Rectal smooth muscle tissue (tissue), 1 donor: ENCODE data around the gene ALDH1B1.

ENCODE experiments used
- H3K27ac ChIP-seq: one replicate; pipeline ENCODE4 v1.7.0; 2013; ENCODE audit warnings: low read depth, low read length, inconsistent platforms
- H3K27me3 ChIP-seq: one replicate; pipeline ENCODE4 v1.7.0; 2013; ENCODE audit warnings: low read length; ENCODE audit not compliant: control insufficient read depth, insufficient read depth
- H3K36me3 ChIP-seq: one replicate; pipeline ENCODE4 v1.7.0; 2013; ENCODE audit warnings: low read length; ENCODE audit not compliant: control insufficient read depth, insufficient read depth
- H3K4me1 ChIP-seq: one replicate; pipeline ENCODE4 v1.7.0; 2013; ENCODE audit warnings: low read length; ENCODE audit not compliant: control insufficient read depth, insufficient read depth
- H3K4me3 ChIP-seq: one replicate; pipeline ENCODE4 v1.7.0; 2013; ENCODE audit warnings: low read length
- H3K9ac ChIP-seq: one replicate; pipeline ENCODE4 v1.7.0; 2013; ENCODE audit warnings: low read length

ALDH1B1 gene

GRCh38 chr9:38414040-38414723 is 21.7 kb downstream of the ALDH1B1 start:
- H3K36me3 ChIP-seq: no peaks in the 10 kb centered on the region
- no peaks in the 10 kb centered on the region for H3K4me1 ChIP-seq
- no peak overlapping the region for H3K9ac ChIP-seq
- H3K27me3 ChIP-seq: no peaks in the 10 kb centered on the region
- no peak overlapping the region for H3K27ac ChIP-seq
- H3K4me3 ChIP-seq: no peak overlapping the region

GRCh38 chr9:38415856-38416255 is 23.4 kb downstream of the ALDH1B1 start:
- no peak overlapping the region for H3K9ac ChIP-seq
- no peaks in the 10 kb centered on the region for H3K36me3 ChIP-seq
- H3K27me3 ChIP-seq: no peaks in the 10 kb centered on the region

GRCh38 chr9:38416461-38416860 is 24.0 kb downstream of the ALDH1B1 start:
- H3K4me3 ChIP-seq: no peak overlapping the region
- H3K4me1 ChIP-seq: no peaks in the 10 kb centered on the region
- H3K9ac ChIP-seq: no peak overlapping the region
- H3K27ac ChIP-seq: no peak overlapping the region
- H3K27me3 ChIP-seq: no peaks in the 10 kb centered on the region
- no peaks in the 10 kb centered on the region for H3K36me3 ChIP-seq

More at GRCh38 chr9:38415856-38416255, 23.4 kb downstream of the ALDH1B1 start:
- Histone ChIP-seq H3K4me3 (no peak overlapping the region), H3K27ac (no peak overlapping the region), H3K4me1 (no peaks in the 10 kb centered on the region)

GRCh38 chr9:38417003-38417945 is 24.8 kb downstream of the ALDH1B1 start:
- H3K27ac ChIP-seq: no peak overlapping the region
- no peaks in the 10 kb centered on the region for H3K27me3 ChIP-seq
- H3K9ac ChIP-seq: no peak overlapping the region
- H3K4me3 ChIP-seq: no peak overlapping the region
- H3K4me1 ChIP-seq: no peaks in the 10 kb centered on the region
- H3K36me3 ChIP-seq: no peaks in the 10 kb centered on the region

GRCh38 chr9:38418366-38418765 is 25.9 kb downstream of the ALDH1B1 start:
- Histone ChIP-seq H3K27ac (no peak overlapping the region), H3K36me3 (no peaks in the 10 kb centered on the region), H3K9ac (no peak overlapping the region), H3K4me1 (no peaks in the 10 kb centered on the region), H3K4me3 (no peak overlapping the region), H3K27me3 (peaks cover 7% of the 10 kb centered on the region)

- H3K9ac ChIP-seq: no peak overlapping the region
- no peaks in the 10 kb centered on the region for H3K4me1 ChIP-seq
- peaks cover 9% of the 10 kb centered on the region for H3K27me3 ChIP-seq
- no peaks in the 10 kb centered on the region for H3K36me3 ChIP-seq
- no peak overlapping the region for H3K27ac ChIP-seq
- H3K4me3 ChIP-seq: no peak overlapping the region
These were observed 26.7 kb downstream of the ALDH1B1 start for GRCh38 chr9:38419181-38419580.

- no peaks in the 10 kb centered on the region for H3K36me3 ChIP-seq
- no peaks in the 10 kb centered on the region for H3K4me1 ChIP-seq
- H3K9ac ChIP-seq: no peak overlapping the region
- peaks cover 14% of the 10 kb centered on the region for H3K27me3 ChIP-seq
- H3K4me3 ChIP-seq: no peak overlapping the region
- no peak overlapping the region for H3K27ac ChIP-seq
These were observed 29.2 kb downstream of the ALDH1B1 start for GRCh38 chr9:38421498-38422211.

GRCh38 chr9:38422555-38423260 is 30.2 kb downstream of the ALDH1B1 start:
- H3K4me3 ChIP-seq: no peak overlapping the region
- no peaks in the 10 kb centered on the region for H3K4me1 ChIP-seq
- no peak overlapping the region for H3K27ac ChIP-seq
- H3K9ac ChIP-seq: no peak overlapping the region
- no peaks in the 10 kb centered on the region for H3K36me3 ChIP-seq
- peaks cover 14% of the 10 kb centered on the region for H3K27me3 ChIP-seq

- H3K4me3 ChIP-seq: peak overlapping the region; percentile 37
These were observed 30.9 kb downstream of the ALDH1B1 start for GRCh38 chr9:38423273-38423972.

GRCh38 chr9:38423973-38424843 is 31.7 kb downstream of the ALDH1B1 start, which contains the start of gene IGFBPL1:
IGFBPL1 (minus strand) TSS chr9:38424454; CDS start chr9:38424424, 30 bp downstream.
- Histone ChIP-seq H3K4me1 (no peaks in the 10 kb centered on the region), H3K36me3 (no peaks in the 10 kb centered on the region), H3K27me3 (peaks cover 14% of the 10 kb centered on the region), H3K27ac (no peak within 1 kb of the TSS), H3K4me3 (peak within 1 kb of the TSS; percentile 37), H3K9ac (no peak within 1 kb of the TSS)

More at GRCh38 chr9:38423273-38423972, 30.9 kb downstream of the ALDH1B1 start:
- no peaks in the 10 kb centered on the region for H3K4me1 ChIP-seq
- no peaks in the 10 kb centered on the region for H3K36me3 ChIP-seq
- H3K27me3 ChIP-seq: peaks cover 14% of the 10 kb centered on the region
- H3K9ac ChIP-seq: no peak overlapping the region
- H3K27ac ChIP-seq: no peak overlapping the region

- Histone ChIP-seq H3K4me1 (no peaks in the 10 kb centered on the region), H3K9ac (no peak overlapping the region), H3K4me3 (no peak overlapping the region), H3K27me3 (peaks cover 14% of the 10 kb centered on the region), H3K27ac (no peak overlapping the region), H3K36me3 (no peaks in the 10 kb centered on the region)
These were observed 32.4 kb downstream of the ALDH1B1 start for GRCh38 chr9:38424918-38425317.
